A549 (cell line): ENCODE results near the gene DLL4. TPM values are rescaled to one million over a fixed set of nuclear protein-coding genes. Genes with fewer than 3 reads are reported as not detected.

Source experiments
- ATAC-seq, 2 experiments: fragments of 200-7000 bp in 1 of 2; fragments of >200 bp in 1 of 2; cut with Nextera tagmentation in 1 of 2; cut with Tn5 transposase in 1 of 2; 3 replicates each; pipeline versions ENCODE4 v1.8.0 to v1.9.1; 2018 to 2020; ENCODE audit warnings: mild to moderate bottlenecking in 1 of 2, moderate library complexity in 1 of 2
- CTCF ChIA-PET: fragments of 300-600 bp; sonication (Branson Sonifier 250); formaldehyde crosslinking; extraction: SDS; loops from one replicate; lab custom pipeline; 2021; ENCODE audit warnings: antibody characterized with exemption, inconsistent platforms; lab: Yijun Ruan, JAX
- POLR2A ChIA-PET: fragments of 350-600 bp; formaldehyde crosslinking; extraction: SDS; loops from one replicate; lab custom pipeline; 2021; ENCODE audit warnings: antibody characterized with exemption, inconsistent platforms; lab: Yijun Ruan, JAX
- DNase-seq, 2 experiments: peaks; one replicate each; pipeline versions ENCODE4 v3.0.0 to v3.0.0-alpha.2; 2011 to 2016; ENCODE audit warnings: low read depth in 1 of 2, low spot score in 1 of 2
- FAIRE-seq: peaks from 2 replicates; lab custom pipeline; 2011; peaks lifted over from hg19 to GRCh38; lab: Jason Lieb, UNC
- H3K27ac ChIP-seq, 2 experiments: fragments of >200 bp; sonication (Bioruptor Twin); formaldehyde crosslinking; 3 replicates each; pipeline ENCODE4 v1.5.1; 2016 to 2017
- H3K4me1 ChIP-seq: fragments of >200 bp; sonication (Bioruptor Twin); formaldehyde crosslinking; 3 replicates; pipeline ENCODE4 v1.6.1; 2016
- H3K4me2 ChIP-seq: fragments of >200 bp; sonication (Bioruptor Twin); formaldehyde crosslinking; 3 replicates; pipeline ENCODE4 v1.6.1; 2016
- H3K4me3 ChIP-seq: fragments of >200 bp; sonication (Bioruptor Twin); formaldehyde crosslinking; 3 replicates; pipeline ENCODE4 v1.5.1; 2016
- H3K9me3 ChIP-seq: fragments of >200 bp; sonication (Bioruptor Twin); formaldehyde crosslinking; 3 replicates; pipeline ENCODE4 v1.6.1; 2016
- BHLHE40 ChIP-seq: IDR thresholded peaks from 2 replicates; pipeline ENCODE4 v1.6.1; 2012; ENCODE audit warnings: low read depth, low read length, inconsistent platforms
- CHD2 ChIP-seq: fragments of 150-350 bp; IDR thresholded peaks from 2 replicates; pipeline ENCODE4 v1.6.1; 2014; ENCODE audit warnings: low read length; ENCODE audit not compliant: partially characterized antibody
- EHMT2 ChIP-seq: fragments of 200-600 bp; sonication (generic); IDR thresholded peaks from 2 replicates; pipeline ENCODE4 v1.6.1; 2016; ENCODE audit warnings: antibody characterized with exemption, low read depth, mild to moderate bottlenecking, moderate library complexity
- FOSB ChIP-seq: fragments of 250-450 bp; sonication (Bioruptor Pico); IDR thresholded peaks from 2 replicates; pipeline ENCODE4 v1.5.0; 2020; ENCODE audit warnings: mild to moderate bottlenecking, moderate library complexity
- FOXS1 ChIP-seq: fragments of 250-450 bp; sonication (Bioruptor Pico); IDR thresholded peaks from 2 replicates; pipeline ENCODE4 v1.5.0; 2020; ENCODE audit warnings: mild to moderate bottlenecking, moderate library complexity
- HOXA7 ChIP-seq: fragments of 250-450 bp; sonication (Bioruptor Pico); IDR thresholded peaks from 2 replicates; pipeline ENCODE4 v1.5.0; 2020; ENCODE audit warnings: mild to moderate bottlenecking, moderate library complexity
- HOXB13 ChIP-seq: fragments of 250-450 bp; sonication (Bioruptor Pico); IDR thresholded peaks from 2 replicates; pipeline ENCODE4 v1.5.0; 2020; ENCODE audit warnings: low read depth, mild to moderate bottlenecking, moderate library complexity
- JUN ChIP-seq, 2 experiments: fragments of >200 bp; sonication (Bioruptor Twin); formaldehyde crosslinking; IDR thresholded peaks; 2 replicates in 1 of 2; 3 replicates in 1 of 2; pipeline ENCODE4 v1.6.1; 2016 to 2017
- KDM1A ChIP-seq: fragments of 200-600 bp; sonication (generic); IDR thresholded peaks from 2 replicates; pipeline ENCODE4 v1.6.1; 2016; ENCODE audit warnings: low read depth, mild to moderate bottlenecking
- PHF8 ChIP-seq: fragments of 200-600 bp; sonication (generic); IDR thresholded peaks from 2 replicates; pipeline ENCODE4 v1.6.1; 2016; ENCODE audit warnings: low read depth, mild to moderate bottlenecking, antibody characterized with exemption, moderate library complexity, borderline replicate concordance
- POLR2A ChIP-seq: IDR thresholded peaks from 2 replicates; pipeline ENCODE4 v1.6.1; 2012; ENCODE audit warnings: mild to moderate bottlenecking, low read length
- RAD21 ChIP-seq, 2 experiments: fragments of >200 bp in 1 of 2; sonication (Bioruptor Twin) in 1 of 2; formaldehyde crosslinking in 1 of 2; IDR thresholded peaks in 1 of 2; conservative IDR thresholded peaks in 1 of 2; 2 replicates in 1 of 2; 3 replicates in 1 of 2; pipeline ENCODE4 v1.6.1; 2012 to 2018; ENCODE audit warnings: inconsistent platforms in 1 of 2
- RFX5 ChIP-seq: fragments of 450-650 bp; IDR thresholded peaks from 2 replicates; pipeline ENCODE4 v1.7.1; 2014; ENCODE audit warnings: antibody characterized with exemption, mild to moderate bottlenecking, moderate library complexity
- SMC3 ChIP-seq: fragments of >200 bp; sonication (Bioruptor Twin); formaldehyde crosslinking; IDR thresholded peaks from 3 replicates; pipeline ENCODE4 v1.6.1; 2018; ENCODE audit warnings: inconsistent platforms
- WGBS: methylation state at CpG from one replicate; pipeline ENCODE4 v1.1.6; 2017; ENCODE audit errors: missing lambda C conversion rate; 5-methylcytosine and 5-hydroxymethylcytosine counted together
- polyA plus RNA-seq, 4 experiments: library from polyadenylated mRNA; depleted of rRNA in 3 of 4; stranded (reverse); fragments of >200 nt; fragmentation: RNase III in 1 of 4; extraction: RNeasy Plus Mini Kit Qiagen cat#74134 plus additional on column Dnase treatment in 1 of 4; gene quantifications; 2 replicates in 3 of 4; 3 replicates in 1 of 4; pipeline ENCODE4 v1.2.3, GENCODE V29; 2011 to 2017
- TF ChIP-seq, protein P1 (sequence below): fragments of >200 bp; sonication (Bioruptor Twin); formaldehyde crosslinking; IDR thresholded peaks from 3 replicates; pipeline ENCODE4 v1.5.1; 2016
- TF ChIP-seq, protein P2 (sequence below): fragments of 200-600 bp; sonication (generic); IDR thresholded peaks from 2 replicates; pipeline ENCODE4 v1.6.1; 2016; ENCODE audit warnings: antibody characterized with exemption, mild to moderate bottlenecking, moderate library complexity
- TF ChIP-seq, protein P3 (sequence below): fragments of 250-450 bp; sonication (Bioruptor Pico); IDR thresholded peaks from 2 replicates; pipeline ENCODE4 v1.5.0; 2020; ENCODE audit warnings: low read depth, mild to moderate bottlenecking, moderate library complexity

DLL4 gene
- polyA plus RNA-seq, 2 of the 4 experiments (the other 2 are of a cell fraction) = 0.09 to 0.28 TPM

DNA sequence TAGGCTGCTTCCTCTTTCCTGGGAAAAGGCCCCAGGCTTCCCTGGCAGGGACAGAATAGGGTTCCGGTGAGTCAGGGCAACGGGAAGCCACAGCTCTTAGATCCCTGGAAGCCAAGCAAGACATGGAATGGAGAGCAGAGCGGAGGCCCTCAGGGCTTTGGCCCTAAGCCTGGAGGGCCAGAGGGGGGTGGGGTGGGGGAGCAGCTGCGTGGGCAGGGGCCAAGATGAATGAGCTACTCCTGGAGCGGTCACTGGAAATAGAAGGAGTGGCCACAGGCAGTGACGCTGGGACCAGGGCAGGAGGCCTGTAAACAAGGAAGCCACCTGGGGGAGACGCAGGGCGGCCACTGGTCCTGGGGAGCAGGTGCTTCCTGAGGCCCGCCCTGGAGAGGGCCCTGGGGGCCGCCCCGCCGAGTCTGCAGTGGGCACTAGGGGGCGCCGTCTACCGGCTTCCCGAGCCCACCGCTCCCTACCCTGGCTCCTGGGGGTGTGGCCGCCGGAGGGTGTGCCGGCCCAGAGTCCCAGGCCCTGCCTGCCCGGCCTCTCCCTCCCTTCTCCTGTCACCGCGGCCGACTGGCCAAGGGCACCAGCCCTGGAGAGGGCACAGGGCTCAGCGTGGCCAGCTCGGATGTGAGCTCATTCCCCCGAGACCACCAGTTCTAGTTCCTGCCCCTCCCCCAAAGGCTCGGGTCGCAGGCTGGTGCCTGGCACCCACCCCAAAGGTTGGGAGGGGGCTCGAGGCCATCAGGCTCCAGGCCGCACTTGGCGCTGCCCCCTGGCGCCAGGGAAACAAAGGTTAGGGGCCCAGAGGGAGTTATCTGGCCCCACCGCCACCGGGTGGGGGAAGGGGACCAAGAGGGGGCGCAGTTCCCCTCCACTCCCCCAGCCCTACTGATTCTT is 22.8 kb upstream of the DLL4 start:
- POLR2A ChIA-PET = interaction anchor here (0.6 to 1.1 kb wide), 2 partner anchors 23 kb away, joined by 3 read pairs; partner anchors contain the start of gene DLL4
- peak in 1 of 2 experiments; percentile 64 for DNase-seq
- peak overlapping the region; percentile 65 to 83 for H3K27ac ChIP-seq
- no peaks in the 10 kb centered on the region for H3K9me3 ChIP-seq
- CTCF ChIA-PET = interaction anchor here (0.6 to 13.7 kb wide), 31 partner anchors 9 to 440 kb away, joined by 3 to 254 read pairs (median 5); partner anchors contain the start of genes DLL4, RHOV and VPS18
- peak overlapping the region; percentile 41 for H3K4me3 ChIP-seq
- peaks cover 29% of the 10 kb centered on the region for H3K4me1 ChIP-seq
- peak overlapping the region; percentile 99 for H3K4me2 ChIP-seq
- peak; percentile 68 to 90 for ATAC-seq
- no peak for FAIRE-seq
- WGBS = 23% methylated on average over 8 of the region's 36 CpGs
- TF ChIP-seq, protein P1, sequence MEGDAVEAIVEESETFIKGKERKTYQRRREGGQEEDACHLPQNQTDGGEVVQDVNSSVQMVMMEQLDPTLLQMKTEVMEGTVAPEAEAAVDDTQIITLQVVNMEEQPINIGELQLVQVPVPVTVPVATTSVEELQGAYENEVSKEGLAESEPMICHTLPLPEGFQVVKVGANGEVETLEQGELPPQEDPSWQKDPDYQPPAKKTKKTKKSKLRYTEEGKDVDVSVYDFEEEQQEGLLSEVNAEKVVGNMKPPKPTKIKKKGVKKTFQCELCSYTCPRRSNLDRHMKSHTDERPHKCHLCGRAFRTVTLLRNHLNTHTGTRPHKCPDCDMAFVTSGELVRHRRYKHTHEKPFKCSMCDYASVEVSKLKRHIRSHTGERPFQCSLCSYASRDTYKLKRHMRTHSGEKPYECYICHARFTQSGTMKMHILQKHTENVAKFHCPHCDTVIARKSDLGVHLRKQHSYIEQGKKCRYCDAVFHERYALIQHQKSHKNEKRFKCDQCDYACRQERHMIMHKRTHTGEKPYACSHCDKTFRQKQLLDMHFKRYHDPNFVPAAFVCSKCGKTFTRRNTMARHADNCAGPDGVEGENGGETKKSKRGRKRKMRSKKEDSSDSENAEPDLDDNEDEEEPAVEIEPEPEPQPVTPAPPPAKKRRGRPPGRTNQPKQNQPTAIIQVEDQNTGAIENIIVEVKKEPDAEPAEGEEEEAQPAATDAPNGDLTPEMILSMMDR = peak; percentile 61
- TF ChIP-seq RAD21 (conservative IDR thresholded peaks at IDR 0.05 in 1 of 2, IDR thresholded peaks at IDR 0.05 in 1 of 2) (peak; percentile 52 to 65), FOSB (CRISPR knock-in tag) (no peak), SMC3 (peak; percentile 44; the same call in 2 of the 3 replicates), HOXB13 (CRISPR knock-in tag) (no peak), BHLHE40 (no peak), PHF8 (no peak)

DNA sequence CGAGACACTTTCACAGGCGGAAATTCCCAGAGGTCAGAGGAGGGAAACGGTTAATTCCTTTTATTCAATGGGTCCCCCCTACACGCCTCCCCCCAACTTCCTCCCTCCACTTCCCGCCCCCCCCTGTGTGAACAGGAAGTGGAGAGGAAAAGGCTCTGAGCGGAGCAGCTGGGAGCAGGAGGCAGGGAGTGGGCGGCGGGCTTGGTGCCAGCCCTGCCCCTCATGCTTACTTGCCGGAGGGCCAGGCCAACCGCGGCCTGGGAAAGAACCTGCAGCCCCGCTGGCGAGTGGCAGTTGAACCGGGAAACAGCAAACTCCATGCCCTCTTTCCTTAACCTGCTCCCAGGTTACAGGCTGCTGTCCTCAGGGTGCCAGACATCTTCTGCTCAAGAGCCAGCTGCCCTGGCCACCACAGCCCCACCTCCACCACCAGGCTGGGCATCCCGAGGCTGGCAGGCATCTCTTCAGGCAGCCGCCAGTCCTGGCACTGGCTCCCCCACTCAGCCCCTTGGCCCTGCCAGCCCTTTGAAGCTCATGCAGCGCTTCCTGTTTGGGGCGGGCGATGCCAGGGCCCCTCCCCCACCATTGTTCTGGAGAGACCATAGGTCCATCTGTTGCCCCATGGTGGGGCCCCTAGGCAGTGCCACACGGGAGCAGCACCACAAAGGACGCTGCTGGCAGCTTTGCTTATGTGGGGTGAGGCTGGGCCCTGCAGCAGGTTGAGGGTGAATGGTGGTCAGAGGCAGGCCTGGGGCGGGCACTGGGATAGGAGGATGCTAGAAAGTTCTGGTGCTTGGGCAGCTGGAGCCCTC is 21.9 kb upstream of the DLL4 start:
- peak overlapping the region; percentile 41 for H3K4me3 ChIP-seq
- peak overlapping the region; percentile 99 for H3K4me2 ChIP-seq
- no peak for ATAC-seq
- H3K4me1 ChIP-seq = peaks cover 29% of the 10 kb centered on the region
- no peak for FAIRE-seq
- no peak for DNase-seq
- ChIA-PET POLR2A (no interaction called here), CTCF (interaction anchor here (0.7 to 13.7 kb wide), 15 partner anchors 9 to 279 kb away, joined by 3 to 254 read pairs (median 8); partner anchors contain the start of genes DLL4 and VPS18)
- H3K27ac ChIP-seq = peak overlapping the region; percentile 65 to 83
- H3K9me3 ChIP-seq = no peaks in the 10 kb centered on the region
- TF ChIP-seq RFX5 = no peak
- TF ChIP-seq KDM1A = no peak
- TF ChIP-seq EHMT2 = no peak
- no peak for TF ChIP-seq JUN (IDR thresholded peaks at IDR 0.05)
- TF ChIP-seq, protein P2, sequence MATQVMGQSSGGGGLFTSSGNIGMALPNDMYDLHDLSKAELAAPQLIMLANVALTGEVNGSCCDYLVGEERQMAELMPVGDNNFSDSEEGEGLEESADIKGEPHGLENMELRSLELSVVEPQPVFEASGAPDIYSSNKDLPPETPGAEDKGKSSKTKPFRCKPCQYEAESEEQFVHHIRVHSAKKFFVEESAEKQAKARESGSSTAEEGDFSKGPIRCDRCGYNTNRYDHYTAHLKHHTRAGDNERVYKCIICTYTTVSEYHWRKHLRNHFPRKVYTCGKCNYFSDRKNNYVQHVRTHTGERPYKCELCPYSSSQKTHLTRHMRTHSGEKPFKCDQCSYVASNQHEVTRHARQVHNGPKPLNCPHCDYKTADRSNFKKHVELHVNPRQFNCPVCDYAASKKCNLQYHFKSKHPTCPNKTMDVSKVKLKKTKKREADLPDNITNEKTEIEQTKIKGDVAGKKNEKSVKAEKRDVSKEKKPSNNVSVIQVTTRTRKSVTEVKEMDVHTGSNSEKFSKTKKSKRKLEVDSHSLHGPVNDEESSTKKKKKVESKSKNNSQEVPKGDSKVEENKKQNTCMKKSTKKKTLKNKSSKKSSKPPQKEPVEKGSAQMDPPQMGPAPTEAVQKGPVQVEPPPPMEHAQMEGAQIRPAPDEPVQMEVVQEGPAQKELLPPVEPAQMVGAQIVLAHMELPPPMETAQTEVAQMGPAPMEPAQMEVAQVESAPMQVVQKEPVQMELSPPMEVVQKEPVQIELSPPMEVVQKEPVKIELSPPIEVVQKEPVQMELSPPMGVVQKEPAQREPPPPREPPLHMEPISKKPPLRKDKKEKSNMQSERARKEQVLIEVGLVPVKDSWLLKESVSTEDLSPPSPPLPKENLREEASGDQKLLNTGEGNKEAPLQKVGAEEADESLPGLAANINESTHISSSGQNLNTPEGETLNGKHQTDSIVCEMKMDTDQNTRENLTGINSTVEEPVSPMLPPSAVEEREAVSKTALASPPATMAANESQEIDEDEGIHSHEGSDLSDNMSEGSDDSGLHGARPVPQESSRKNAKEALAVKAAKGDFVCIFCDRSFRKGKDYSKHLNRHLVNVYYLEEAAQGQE = no peak
- TF ChIP-seq FOXS1 = no peak
- TF ChIP-seq CHD2 = no peak
- no peak for TF ChIP-seq POLR2A
- TF ChIP-seq, protein P3, sequence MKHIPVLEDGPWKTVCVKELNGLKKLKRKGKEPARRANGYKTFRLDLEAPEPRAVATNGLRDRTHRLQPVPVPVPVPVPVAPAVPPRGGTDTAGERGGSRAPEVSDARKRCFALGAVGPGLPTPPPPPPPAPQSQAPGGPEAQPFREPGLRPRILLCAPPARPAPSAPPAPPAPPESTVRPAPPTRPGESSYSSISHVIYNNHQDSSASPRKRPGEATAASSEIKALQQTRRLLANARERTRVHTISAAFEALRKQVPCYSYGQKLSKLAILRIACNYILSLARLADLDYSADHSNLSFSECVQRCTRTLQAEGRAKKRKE (CRISPR knock-in tag) = no peak
- TF ChIP-seq HOXA7 (CRISPR knock-in tag) = no peak
- WGBS = 66% methylated on average over 12 of the region's 22 CpGs
